Tibial artery (tissue), 4 donors: ENCODE results near the gene SCFD2.

Experiments used
- DNase-seq, 2 donors: peaks; one replicate each; pipeline ENCODE4 v3.0.0-alpha.2; 2019
- H3K27ac ChIP-seq, 2 donors: fragments of 200-600 bp; sonication (generic) in 1 of 2; 1 replicate in 1 of 2; 2 replicates in 1 of 2; pipeline ENCODE4 v1.5.1; 2018 to 2019; ENCODE audit warnings: mild to moderate bottlenecking in 1 of 2
- H3K27me3 ChIP-seq, 2 donors: fragments of 200-600 bp; sonication (generic) in 1 of 2; one replicate each; pipeline versions ENCODE4 v1.5.1 to v1.6.0; 2016 to 2019
- H3K36me3 ChIP-seq, 3 donors: fragments of 200-600 bp; sonication (generic) in 2 of 3; one replicate each; pipeline ENCODE4 v1.5.1; 2016 to 2019; ENCODE audit warnings: mild to moderate bottlenecking in 2 of 3
- H3K4me1 ChIP-seq, 4 donors: fragments of 200-600 bp; sonication (generic) in 2 of 4; 1 replicate in 3 of 4; 2 replicates in 1 of 4; pipeline ENCODE4 v1.5.1; 2016 to 2019
- H3K4me3 ChIP-seq, 2 donors: fragments of 200-600 bp; sonication (generic) in 1 of 2; 1 replicate in 1 of 2; 2 replicates in 1 of 2; pipeline ENCODE4 v1.5.1; 2018 to 2019; ENCODE audit warnings: mild to moderate bottlenecking in 2 of 2
- H3K9me3 ChIP-seq, 3 donors: fragments of 200-600 bp; sonication (generic) in 1 of 3; one replicate each; pipeline ENCODE4 v1.5.1; 2016 to 2019
- CTCF ChIP-seq, 2 experiments: fragments of 200-600 bp in 1 of 2; fragments of 450-650 bp in 1 of 2; IDR thresholded peaks; one replicate each; pipeline ENCODE4 v1.5.1; 2017 to 2019; ENCODE audit warnings: antibody characterized with exemption in 2 of 2, mild to moderate bottlenecking in 1 of 2, moderate library complexity in 1 of 2
- intact Hi-C: fragments of 100-400 bp; cut with DNase I; formaldehyde crosslinking; loops from one replicate; pipeline ENCODE4 v1.15.0; 2023; ENCODE audit warnings: low total_unique reads

The SCFD2 gene

DNA sequence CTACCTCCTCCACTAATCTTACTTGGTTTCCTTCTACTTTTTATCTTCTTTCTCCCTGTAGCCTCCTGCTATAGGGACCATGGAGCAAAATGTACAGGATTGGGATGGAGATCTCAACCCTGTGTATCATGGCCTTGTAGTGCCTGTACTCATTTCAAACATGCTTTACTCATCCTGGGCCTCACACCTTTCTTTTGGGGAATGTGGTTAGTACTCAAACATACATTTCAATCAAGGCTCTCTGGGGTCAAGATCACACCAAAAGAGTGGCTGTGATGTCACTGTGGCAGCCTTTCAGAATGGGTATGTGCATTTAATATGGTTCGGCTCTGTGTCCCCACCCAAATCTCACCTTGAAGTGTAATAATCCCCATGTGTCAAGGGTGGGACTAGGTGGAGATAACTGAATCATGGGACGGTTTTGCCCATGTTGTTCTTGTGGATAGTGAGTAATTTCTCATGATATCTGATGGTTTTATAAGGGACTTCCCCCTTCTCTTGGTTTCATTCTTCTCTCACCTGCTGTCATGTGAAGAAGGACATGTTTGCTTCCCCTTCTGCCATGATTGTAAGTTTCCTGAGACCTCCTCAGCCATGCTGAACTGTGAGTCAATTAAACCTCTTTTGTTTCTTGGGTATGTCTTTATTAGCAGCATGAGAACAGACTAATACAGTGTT lies 298.6 kb downstream of the SCFD2 start:
- intact Hi-C loops: no loop called here
- H3K27ac ChIP-seq: no peak overlapping the region
- no peak for TF ChIP-seq CTCF (IDR thresholded peaks at IDR 0.05)
- DNase-seq: no peak
- H3K36me3 ChIP-seq: no peaks in the 10 kb centered on the region
- H3K9me3 ChIP-seq: no peaks in the 10 kb centered on the region
- H3K4me3 ChIP-seq: no peak overlapping the region
- no peaks in the 10 kb centered on the region for H3K4me1 ChIP-seq
- H3K27me3 ChIP-seq: no peaks in the 10 kb centered on the region

DNA sequence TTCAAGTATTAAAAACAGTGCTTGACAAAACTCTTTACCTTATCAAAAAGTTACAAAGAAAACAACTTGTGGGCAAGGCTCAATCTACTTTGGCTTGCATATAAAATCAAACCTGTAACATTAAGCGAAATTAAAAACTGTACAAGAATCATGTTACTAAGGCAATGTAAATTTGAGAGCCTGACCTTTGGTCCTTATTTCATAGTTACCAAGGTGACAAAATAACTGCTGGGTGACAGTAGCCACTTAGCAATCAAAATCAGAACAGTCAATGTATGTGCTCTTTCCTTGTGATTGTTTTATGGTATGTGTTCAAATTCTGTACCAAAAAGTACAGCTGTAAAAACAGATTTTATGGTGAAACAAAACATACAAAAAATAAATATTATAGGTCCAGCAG lies 299.7 kb downstream of the SCFD2 start:
- H3K36me3 ChIP-seq: no peaks in the 10 kb centered on the region
- H3K9me3 ChIP-seq: no peaks in the 10 kb centered on the region
- intact Hi-C loops: no loop called here
- H3K4me1 ChIP-seq: no peaks in the 10 kb centered on the region
- no peaks in the 10 kb centered on the region for H3K27me3 ChIP-seq
- no peak for DNase-seq
- H3K27ac ChIP-seq: no peak overlapping the region
- no peak overlapping the region for H3K4me3 ChIP-seq
- no peak for TF ChIP-seq CTCF (IDR thresholded peaks at IDR 0.05)

DNA sequence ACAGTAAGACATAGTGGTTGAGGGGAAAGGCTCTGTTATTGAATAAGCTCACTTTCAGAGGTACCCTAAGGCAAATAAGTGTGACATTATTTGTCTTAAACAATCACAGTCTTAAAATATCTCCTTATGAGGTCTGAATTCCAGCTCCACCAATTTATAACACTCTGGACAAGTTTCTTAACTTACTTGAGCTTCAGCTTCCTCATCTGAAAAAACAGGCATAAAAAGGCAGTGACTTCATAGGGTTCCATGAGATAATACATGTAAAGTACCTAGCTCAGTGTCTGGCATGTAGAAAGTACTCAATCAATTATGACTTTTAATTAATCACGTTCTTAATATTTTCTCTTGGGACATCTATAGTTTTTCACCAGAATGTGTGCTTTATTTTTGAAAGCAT lies 301.3 kb downstream of the SCFD2 start:
- TF ChIP-seq CTCF (IDR thresholded peaks at IDR 0.05): no peak
- no peaks in the 10 kb centered on the region for H3K36me3 ChIP-seq
- H3K4me1 ChIP-seq: no peaks in the 10 kb centered on the region
- no peak for DNase-seq
- H3K27ac ChIP-seq: no peak overlapping the region
- H3K27me3 ChIP-seq: no peaks in the 10 kb centered on the region
- intact Hi-C loops: no loop called here
- no peaks in the 10 kb centered on the region for H3K9me3 ChIP-seq
- no peak overlapping the region for H3K4me3 ChIP-seq

DNA sequence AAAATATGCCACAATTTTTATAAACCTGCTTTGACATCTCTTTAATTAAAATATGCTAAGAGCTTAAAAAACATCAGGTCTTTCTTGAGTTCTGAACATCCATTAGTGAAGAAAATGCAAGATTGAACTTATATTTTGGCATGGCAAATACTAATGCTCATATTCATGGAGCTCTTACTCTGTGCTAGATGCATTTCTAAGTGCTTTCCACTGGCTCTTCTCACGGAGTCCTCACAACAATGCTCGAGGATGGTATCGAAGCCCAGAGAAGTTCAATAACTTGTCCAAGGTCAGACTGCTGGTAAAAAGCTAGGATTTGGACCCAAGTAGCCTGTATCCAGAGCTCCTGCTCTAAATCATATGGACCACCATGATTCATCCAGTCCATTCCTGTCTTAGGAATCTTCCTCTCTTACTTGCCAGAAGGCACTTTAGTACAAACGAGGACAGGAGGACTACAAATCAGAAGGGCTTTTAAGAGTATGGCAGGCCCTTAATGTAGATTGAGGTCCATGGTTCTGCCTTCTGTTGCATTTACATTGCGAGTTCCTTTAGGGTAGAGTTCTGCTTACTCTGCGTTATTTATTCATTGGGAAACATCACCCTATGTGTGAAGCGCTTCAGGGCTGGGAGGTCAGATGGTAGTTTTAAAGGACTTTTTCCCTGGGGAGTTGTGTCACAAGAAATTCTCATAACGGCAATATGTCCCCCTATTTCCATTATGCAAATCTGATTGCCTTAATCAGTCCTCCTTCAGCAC lies 304.6 kb downstream of the SCFD2 start:
- no peak overlapping the region for H3K27ac ChIP-seq
- intact Hi-C loops: no loop called here
- no peak overlapping the region for H3K4me3 ChIP-seq
- DNase-seq: no peak
- no peaks in the 10 kb centered on the region for H3K27me3 ChIP-seq
- TF ChIP-seq CTCF (IDR thresholded peaks at IDR 0.05): no peak
- peaks cover 0 to 1% (median under 1%) of the 10 kb centered on the region in 4 donors for H3K4me1 ChIP-seq
- no peaks in the 10 kb centered on the region for H3K9me3 ChIP-seq
- H3K36me3 ChIP-seq: no peaks in the 10 kb centered on the region

DNA sequence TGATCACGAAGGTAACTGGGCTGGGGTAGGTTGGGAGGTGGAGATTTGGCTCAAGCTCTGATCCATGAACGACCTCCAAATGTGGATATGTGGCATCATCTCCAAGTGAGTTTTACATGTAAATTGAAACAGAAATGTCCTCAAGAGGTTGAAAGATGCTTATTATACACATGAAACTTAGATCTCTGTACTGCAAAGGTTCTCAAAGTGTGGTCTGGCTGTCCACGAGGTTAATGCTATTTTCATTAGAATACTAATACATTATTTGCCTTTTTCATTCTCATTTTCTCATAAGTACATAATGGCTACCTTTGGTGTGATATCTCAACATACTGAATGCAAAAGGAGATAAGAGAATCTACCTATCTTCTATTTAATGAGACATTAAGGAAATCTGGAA lies 305.6 kb downstream of the SCFD2 start:
- Histone ChIP-seq H3K27me3 (no peaks in the 10 kb centered on the region), H3K4me3 (no peak overlapping the region), H3K4me1 (peaks cover 0 to 11% (median 10%) of the 10 kb centered on the region in 4 donors), H3K36me3 (no peaks in the 10 kb centered on the region), H3K27ac (no peak overlapping the region), H3K9me3 (no peaks in the 10 kb centered on the region)
- no peak for DNase-seq
- no peak for TF ChIP-seq CTCF (IDR thresholded peaks at IDR 0.05)
- intact Hi-C loops: no loop called here
